ENCODE measurements around the gene TPD52L2.

TPD52L2 gene

GRCh38 chr20:63882257-63883200 lies 17.5 kb downstream of the TPD52L2 start:
- 95% methylated on average over 28 of the region's 28 CpGs for WGBS
- Histone ChIP-seq H3K4ac (ENCODE audit: low read depth in 1 of 2, low read length in 2 of 2) (no peak overlapping the region), H3K23ac (ENCODE audit: low read length in 2 of 2) (no peak overlapping the region), H2BK15ac (ENCODE audit: low read depth, poor library complexity, severe bottlenecking) (no peak overlapping the region), H4K8ac (ENCODE audit: low read length) (no peak overlapping the region), H3K79me1 (replicated peaks; ENCODE audit: low read length, poor library complexity, severe bottlenecking) (peaks cover 43% of the 10 kb centered on the region), H3K14ac (ENCODE audit: low read length in 2 of 2) (no peak overlapping the region), H3K18ac (ENCODE audit: low read depth in 1 of 2, low read length in 2 of 2) (no peak overlapping the region), H3K4me3 (ENCODE audit: insufficient read depth in 1 of 2, low read depth in 1 of 2, low read length in 2 of 2) (no peak overlapping the region), H3K9ac (ENCODE audit: low read length) (no peak overlapping the region), H3K27ac (ENCODE audit: low read length, poor library complexity, severe bottlenecking) (no peak overlapping the region), H2AFZ (ENCODE audit: low read depth, low read length) (no peak overlapping the region), H3K4me1 (ENCODE audit: control insufficient read depth, insufficient read depth, low read depth, low read length) (peaks cover 13% of the 10 kb centered on the region), H4K91ac (ENCODE audit: low read length) (no peak overlapping the region), H3K36me3 (ENCODE audit: control insufficient read depth in 1 of 2, insufficient read depth in 2 of 2, low read depth in 1 of 2, low read length in 2 of 2) (peaks cover 80 to 84% of the 10 kb centered on the region in 2 experiments), H3K4me2 (ENCODE audit: low read length, poor library complexity, severe bottlenecking) (no peak overlapping the region), H2BK5ac (ENCODE audit: low read depth, low read length, poor library complexity, severe bottlenecking) (no peak overlapping the region), H2AK5ac (ENCODE audit: low read length, severe bottlenecking) (no peak overlapping the region), H2BK120ac (ENCODE audit: low read depth, low read length) (no peak overlapping the region), H3K9me3 (ENCODE audit: control insufficient read depth, low read length) (no peaks in the 10 kb centered on the region), H3K27me3 (ENCODE audit: control insufficient read depth in 1 of 2, insufficient read depth in 1 of 2, low read length in 2 of 2) (no peaks in the 10 kb centered on the region), H2BK12ac (ENCODE audit: low read length in 2 of 2) (no peak overlapping the region)
- no peak for DNase-seq

- no peak for DNase-seq
- Histone ChIP-seq H3K27ac (ENCODE audit: low read length, poor library complexity, severe bottlenecking) (no peak overlapping the region), H3K36me3 (ENCODE audit: control insufficient read depth in 1 of 2, insufficient read depth in 2 of 2, low read depth in 1 of 2, low read length in 2 of 2) (peaks cover 80 to 84% of the 10 kb centered on the region in 2 experiments), H3K79me1 (replicated peaks; ENCODE audit: low read length, poor library complexity, severe bottlenecking) (peaks cover 44% of the 10 kb centered on the region), H4K8ac (ENCODE audit: low read length) (no peak overlapping the region), H3K4me2 (ENCODE audit: low read length, poor library complexity, severe bottlenecking) (no peak overlapping the region), H3K9ac (ENCODE audit: low read length) (no peak overlapping the region), H2AK5ac (ENCODE audit: low read length, severe bottlenecking) (no peak overlapping the region), H3K14ac (ENCODE audit: low read length in 2 of 2) (no peak overlapping the region), H2BK5ac (ENCODE audit: low read depth, low read length, poor library complexity, severe bottlenecking) (no peak overlapping the region), H3K4ac (ENCODE audit: low read depth in 1 of 2, low read length in 2 of 2) (no peak overlapping the region), H2BK12ac (ENCODE audit: low read length in 2 of 2) (no peak overlapping the region), H3K27me3 (ENCODE audit: control insufficient read depth in 1 of 2, insufficient read depth in 1 of 2, low read length in 2 of 2) (no peaks in the 10 kb centered on the region), H3K23ac (ENCODE audit: low read length in 2 of 2) (no peak overlapping the region), H2AFZ (ENCODE audit: low read depth, low read length) (no peak overlapping the region), H3K18ac (ENCODE audit: low read depth in 1 of 2, low read length in 2 of 2) (no peak overlapping the region), H3K4me3 (ENCODE audit: insufficient read depth in 1 of 2, low read depth in 1 of 2, low read length in 2 of 2) (no peak overlapping the region), H3K4me1 (ENCODE audit: control insufficient read depth, insufficient read depth, low read depth, low read length) (peaks cover 12% of the 10 kb centered on the region), H3K9me3 (ENCODE audit: control insufficient read depth, low read length) (no peaks in the 10 kb centered on the region), H4K91ac (ENCODE audit: low read length) (no peak overlapping the region), H2BK120ac (ENCODE audit: low read depth, low read length) (no peak overlapping the region), H2BK15ac (ENCODE audit: low read depth, poor library complexity, severe bottlenecking) (no peak overlapping the region)
- 97% methylated on average over 5 of the region's 6 CpGs for WGBS
These were observed 18.1 kb downstream of the TPD52L2 start for GRCh38 chr20:63883201-63883593.

DNA sequence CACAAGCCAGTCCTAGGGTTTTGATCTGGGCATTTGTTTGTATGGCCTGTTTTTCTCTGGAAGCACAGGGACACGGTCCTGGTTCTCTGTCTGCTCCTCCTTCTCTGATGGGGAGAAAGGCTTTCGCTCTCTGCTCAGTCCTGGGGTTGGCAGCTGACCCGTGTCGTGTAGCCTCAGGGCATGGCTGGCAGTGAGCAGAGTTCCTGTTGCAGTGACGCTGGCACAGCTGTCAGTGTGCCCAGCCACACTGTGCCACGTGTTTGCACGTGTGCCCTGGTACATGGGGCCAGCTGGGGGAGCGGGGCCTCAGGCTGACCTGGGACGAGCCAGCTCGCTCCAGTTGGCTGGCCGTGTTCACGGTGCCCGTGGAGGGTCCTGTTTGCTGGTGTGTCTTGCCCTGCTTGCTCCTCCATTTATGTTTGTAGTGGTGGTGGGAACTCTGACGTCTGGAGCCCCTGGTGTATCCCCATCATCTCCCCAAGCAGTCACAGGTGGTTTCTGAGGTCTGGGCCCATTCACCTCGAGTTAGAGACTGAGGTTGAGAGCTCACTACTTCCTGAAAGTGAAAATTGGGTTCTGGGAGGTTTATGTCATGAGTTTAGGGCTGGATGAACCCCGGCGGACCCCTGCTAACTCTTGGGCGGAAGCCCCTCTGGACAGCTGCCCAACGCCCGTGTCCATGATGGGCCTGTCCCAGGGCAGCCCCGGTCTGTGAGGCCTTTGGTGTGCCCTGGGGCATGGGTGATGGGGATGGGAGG lies 19.6 kb downstream of the TPD52L2 start:
- no peak overlapping the region for H3K27ac ChIP-seq (ENCODE audit: low read length, poor library complexity, severe bottlenecking)
- H3K4me2 ChIP-seq (ENCODE audit: low read length, poor library complexity, severe bottlenecking) = no peak overlapping the region
- H2BK12ac ChIP-seq (ENCODE audit: low read length in 2 of 2) = no peak overlapping the region
- H3K4me3 ChIP-seq (ENCODE audit: insufficient read depth in 1 of 2, low read depth in 1 of 2, low read length in 2 of 2) = no peak overlapping the region
- DNase-seq = no peak
- H2AFZ ChIP-seq (ENCODE audit: low read depth, low read length) = no peak overlapping the region
- H2BK120ac ChIP-seq (ENCODE audit: low read depth, low read length) = no peak overlapping the region
- peaks cover 4% of the 10 kb centered on the region for H3K4me1 ChIP-seq (ENCODE audit: control insufficient read depth, insufficient read depth, low read depth, low read length)
- no peaks in the 10 kb centered on the region for H3K9me3 ChIP-seq (ENCODE audit: control insufficient read depth, low read length)
- 96% methylated on average over 21 of the region's 21 CpGs for WGBS
- no peak overlapping the region for H2AK5ac ChIP-seq (ENCODE audit: low read length, severe bottlenecking)
- H3K14ac ChIP-seq (ENCODE audit: low read length in 2 of 2) = no peak overlapping the region
- H4K8ac ChIP-seq (ENCODE audit: low read length) = no peak overlapping the region
- H3K23ac ChIP-seq (ENCODE audit: low read length in 2 of 2) = no peak overlapping the region
- peaks cover 79 to 82% of the 10 kb centered on the region in 2 experiments for H3K36me3 ChIP-seq (ENCODE audit: control insufficient read depth in 1 of 2, insufficient read depth in 2 of 2, low read depth in 1 of 2, low read length in 2 of 2)
- no peaks in the 10 kb centered on the region for H3K27me3 ChIP-seq (ENCODE audit: control insufficient read depth in 1 of 2, insufficient read depth in 1 of 2, low read length in 2 of 2)
- no peak overlapping the region for H2BK15ac ChIP-seq (ENCODE audit: low read depth, poor library complexity, severe bottlenecking)
- H3K79me1 ChIP-seq (replicated peaks; ENCODE audit: low read length, poor library complexity, severe bottlenecking) = peaks cover 45% of the 10 kb centered on the region
- no peak overlapping the region for H4K91ac ChIP-seq (ENCODE audit: low read length)
- H3K18ac ChIP-seq (ENCODE audit: low read depth in 1 of 2, low read length in 2 of 2) = no peak overlapping the region
- H2BK5ac ChIP-seq (ENCODE audit: low read depth, low read length, poor library complexity, severe bottlenecking) = no peak overlapping the region
- no peak overlapping the region for H3K9ac ChIP-seq (ENCODE audit: low read length)
- H3K4ac ChIP-seq (ENCODE audit: low read depth in 1 of 2, low read length in 2 of 2) = no peak overlapping the region

All from mesenchymal stem cell (in vitro differentiated cells and primary cell).